ENCODE results near the gene CLEC14A. TPM values are rescaled to one million over a fixed set of nuclear protein-coding genes. Genes with fewer than 3 reads are reported as not detected.

The CLEC14A gene
- total and polyA plus RNA-seq, 11 donors: 20.6 to 61.7 (median 31.3) TPM

- WGBS, 4 donors: 18 to 26% (median 22%) methylated on average over 5 of the region's 5 CpGs
- peaks cover 0 to 12% (median 5%) of the 10 kb centered on the region in 12 donors for H3K4me1 ChIP-seq
- peak in 3 of 5 donors; percentile 51 to 77 (median 66) for DNase-seq
- H3K9me3 ChIP-seq: peaks cover 0 to 21% (median under 1%) of the 10 kb centered on the region in 12 donors
- H3K36me3 ChIP-seq: peaks cover 0 to 3% (median 0%) of the 10 kb centered on the region in 9 donors
- peak overlapping the region; percentile 85 to 98 (median 95) for H3K27ac ChIP-seq
- intact Hi-C loops (cut with DNase I): loop anchor here in 6 of 10 donors (1.0 to 10.0 kb wide), 11 partner anchors 36 to 736 kb away; no protein-coding TSS in a partner anchor
- H3K27me3 ChIP-seq: peaks cover 0 to 33% (median 5%) of the 10 kb centered on the region in 9 donors
- TF ChIP-seq POLR2A (IDR thresholded peaks at IDR 0.05): no peak
- peak in 11 of 12 donors; percentile 19 to 66 (median 46) for TF ChIP-seq CTCF (IDR thresholded peaks at IDR 0.05)
- peak overlapping the region in 9 of 12 donors; percentile 65 to 82 (median 73) for H3K4me3 ChIP-seq
- ATAC-seq: no peak
Observed at GRCh38 chr14:38256533-38256840, 594 bp upstream of the CLEC14A start.

DNA sequence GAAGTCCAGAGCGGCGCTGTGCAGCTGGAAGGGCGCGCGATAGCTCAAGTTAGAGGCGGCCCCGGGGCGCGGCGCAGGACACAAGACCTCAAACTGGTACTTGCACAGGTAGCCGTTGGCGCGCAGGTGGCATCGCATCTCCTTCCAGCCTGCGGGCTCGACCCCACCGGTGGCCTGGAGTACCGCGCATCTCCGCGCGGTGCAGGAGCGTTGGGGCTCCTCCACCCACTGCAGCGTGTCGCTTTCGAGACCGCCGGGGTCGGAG lies 553 bp downstream of the CLEC14A start:
- intact Hi-C loops (cut with DNase I): loop anchor here in 5 of 10 donors (5.0 to 10.0 kb wide), 8 partner anchors 37 to 737 kb away; no protein-coding TSS in a partner anchor
- WGBS, 4 donors: 0 to 2% (median 1%) methylated on average over 17 to 29 of the region's 29 CpGs
- peaks cover 0 to 10% (median 0%) of the 10 kb centered on the region in 12 donors for H3K9me3 ChIP-seq
- H3K4me3 ChIP-seq: peak overlapping the region; percentile 53 to 82 (median 73)
- peaks cover 0 to 12% (median 5%) of the 10 kb centered on the region in 12 donors for H3K4me1 ChIP-seq
- peaks cover 0 to 3% (median 0%) of the 10 kb centered on the region in 9 donors for H3K36me3 ChIP-seq
- ATAC-seq (peak in 2 of 4 donors; percentile 14 to 19), DNase-seq (peak in 4 of 5 donors; percentile 16 to 64 (median 26))
- peak overlapping the region; percentile 85 to 98 (median 95) for H3K27ac ChIP-seq
- TF ChIP-seq CTCF (IDR thresholded peaks at IDR 0.05): no peak
- TF ChIP-seq POLR2A (IDR thresholded peaks at IDR 0.05): no peak
- H3K27me3 ChIP-seq: peaks cover 0 to 33% (median 5%) of the 10 kb centered on the region in 9 donors

GRCh38 chr14:38254571-38255407 lies 1.1 kb downstream of the CLEC14A start:
- H3K27me3 ChIP-seq: peaks cover 0 to 33% (median 5%) of the 10 kb centered on the region in 9 donors
- no peak for TF ChIP-seq CTCF (IDR thresholded peaks at IDR 0.05)
- no peak for TF ChIP-seq POLR2A (IDR thresholded peaks at IDR 0.05)
- peaks cover 0 to 14% (median 5%) of the 10 kb centered on the region in 12 donors for H3K4me1 ChIP-seq
- peak overlapping the region; percentile 53 to 82 (median 73) for H3K4me3 ChIP-seq
- peak in 3 of 5 donors; percentile 8 to 31 (median 19) for DNase-seq
- H3K9me3 ChIP-seq: peaks cover 0 to 4% (median 0%) of the 10 kb centered on the region in 12 donors
- H3K27ac ChIP-seq: peak overlapping the region; percentile 85 to 98 (median 95)
- ATAC-seq: no peak
- WGBS, 4 donors: 7 to 19% (median 8%) methylated on average over 20 to 44 of the region's 44 CpGs
- H3K36me3 ChIP-seq: peaks cover 0 to 3% (median 0%) of the 10 kb centered on the region in 9 donors
- intact Hi-C loops (cut with DNase I): loop anchor here in 5 of 10 donors (5.0 to 10.0 kb wide), 8 partner anchors 38 to 738 kb away; no protein-coding TSS in a partner anchor

DNA sequence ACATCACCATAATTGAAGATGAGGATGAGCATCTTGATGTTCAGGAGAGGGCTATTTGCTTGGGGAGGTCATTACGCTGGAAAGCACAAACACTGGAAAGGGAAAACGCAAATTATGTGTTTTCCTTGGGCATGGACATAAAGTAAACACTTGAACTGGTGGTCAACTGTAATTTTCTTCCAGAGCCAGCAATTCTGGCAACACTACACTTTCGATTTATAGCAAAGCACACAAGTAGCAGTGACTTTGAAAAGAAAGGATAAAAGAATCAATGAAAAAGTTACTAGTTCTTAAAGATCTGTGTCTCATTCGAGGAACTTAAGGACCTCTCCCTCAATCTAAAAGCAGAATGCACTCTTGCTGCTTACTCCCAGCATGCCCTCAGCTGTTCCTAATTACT lies 2.2 kb downstream of the CLEC14A start:
- DNase-seq: no peak
- Histone ChIP-seq H3K27ac (peak overlapping the region; percentile 85 to 98 (median 95)), H3K9me3 (no peaks in the 10 kb centered on the region), H3K4me3 (peak overlapping the region; percentile 53 to 82 (median 73)), H3K4me1 (peaks cover 0 to 21% (median 6%) of the 10 kb centered on the region in 12 donors), H3K27me3 (peaks cover 0 to 33% (median 5%) of the 10 kb centered on the region in 9 donors), H3K36me3 (peaks cover 0 to 3% (median 0%) of the 10 kb centered on the region in 9 donors)
- intact Hi-C loops (cut with DNase I): loop anchor here in 2 of 10 donors (5.0 to 10.0 kb wide), 2 partner anchors 41 to 111 kb away; no protein-coding TSS in a partner anchor
- no peak for TF ChIP-seq POLR2A (IDR thresholded peaks at IDR 0.05)
- TF ChIP-seq CTCF (IDR thresholded peaks at IDR 0.05): no peak
- WGBS, 4 donors: 43 to 56% (median 47%) methylated on average over 4 of the region's 4 CpGs
- no peak for ATAC-seq

Measured in heart left ventricle (tissue), 16 donors.